HG03565 (cell line): ENCODE results near the gene TTC23L.

Source experiments
- ATAC-seq: cut with Tn5 transposase; IDR thresholded peaks from one replicate; pipeline ENCODE4 v1.9.1; 2021; ENCODE audit warnings: mild to moderate bottlenecking, moderate library complexity; ENCODE audit not compliant: unreplicated experiment

Gene TTC23L

DNA sequence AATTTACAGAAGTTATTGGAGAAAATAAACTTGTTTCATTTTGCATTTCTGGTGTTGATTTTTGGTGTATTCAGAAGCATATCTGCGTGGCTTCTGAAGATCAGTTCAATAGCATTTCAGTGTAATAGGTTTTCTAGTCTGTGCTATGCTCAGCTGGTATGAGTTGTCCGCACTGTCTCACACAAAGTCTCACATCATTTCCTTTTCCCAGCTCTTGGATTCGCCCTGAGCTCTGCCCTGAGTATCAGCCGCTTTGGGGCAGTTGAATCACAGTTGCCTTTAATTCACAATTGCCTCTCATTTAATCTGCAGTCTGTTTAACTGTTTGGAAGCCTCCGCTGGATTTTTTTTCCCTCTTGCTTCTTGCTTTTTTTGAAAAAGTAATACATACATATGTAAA lies 6.4 kb upstream of the TTC23L start:
- no peak for ATAC-seq

DNA sequence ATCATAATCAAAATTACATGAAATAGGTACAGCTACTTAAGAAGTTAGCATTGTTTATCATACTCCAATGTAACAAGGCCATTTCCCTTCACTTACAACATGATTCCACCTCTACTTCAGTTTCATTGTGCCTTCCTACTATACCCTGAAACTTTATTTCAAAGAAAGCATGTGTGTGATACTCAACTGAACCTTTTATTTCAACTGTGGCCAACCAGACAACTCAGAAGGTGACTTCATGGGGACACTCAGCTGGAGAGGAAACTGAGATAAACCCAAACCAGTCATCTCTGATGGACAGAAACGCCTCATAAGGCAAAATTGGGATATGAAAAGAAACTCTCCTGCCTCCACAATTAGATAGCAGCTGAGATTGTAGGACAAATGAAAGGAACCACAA lies 5.9 kb upstream of the TTC23L start:
- no peak for ATAC-seq

DNA sequence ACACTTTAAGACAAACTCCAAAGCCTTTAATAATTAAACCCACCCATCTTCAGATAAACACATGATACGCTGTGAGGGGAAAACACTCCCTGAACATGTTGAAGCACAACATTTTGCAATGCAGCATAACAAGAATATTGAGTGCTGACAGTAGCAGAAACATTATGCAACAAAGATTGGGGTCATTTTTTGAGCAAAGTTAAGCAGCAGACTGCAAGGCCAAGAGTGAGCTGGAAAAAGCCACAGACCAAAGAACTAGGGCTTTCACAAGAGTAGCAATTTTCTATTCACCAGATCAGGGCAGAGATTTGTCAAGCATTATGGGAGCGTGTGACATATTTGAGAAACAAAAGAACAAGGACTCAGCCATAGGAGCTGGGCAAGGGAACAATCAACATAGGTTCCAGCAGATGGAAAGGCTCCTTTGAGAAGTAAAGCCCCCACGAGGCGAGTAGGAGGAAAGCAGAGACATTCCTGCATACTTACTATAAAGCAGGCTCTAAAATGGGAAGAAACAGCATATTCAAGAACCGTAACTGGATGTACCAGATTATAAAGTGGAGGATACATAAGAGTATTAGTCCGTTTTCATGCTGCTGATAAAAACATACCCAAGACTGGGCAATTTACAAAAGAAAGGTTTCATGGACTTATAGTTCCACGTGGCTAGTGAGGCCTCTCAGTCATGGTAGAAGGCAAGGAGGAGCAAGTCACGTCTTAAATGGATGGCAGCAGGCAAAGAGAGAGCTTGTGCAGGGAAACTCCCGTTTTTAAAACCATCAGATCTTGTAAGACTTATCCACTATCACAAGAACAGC lies 4.8 kb upstream of the TTC23L start:
- ATAC-seq: no peak

DNA sequence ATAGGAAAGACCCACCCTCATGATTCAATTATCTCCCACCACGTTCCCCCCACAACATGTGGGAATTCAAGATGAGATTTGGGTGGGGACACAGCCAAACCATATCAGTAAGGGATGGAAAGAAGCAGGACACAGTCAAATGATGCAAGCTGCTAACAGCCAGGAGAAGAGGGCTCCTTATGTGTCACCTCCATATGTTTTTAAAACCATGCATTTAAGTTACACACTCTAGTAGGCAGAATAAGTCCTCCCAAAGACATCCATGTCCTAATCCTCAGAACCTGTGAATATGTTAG lies 4.2 kb upstream of the TTC23L start:
- no peak for ATAC-seq

DNA sequence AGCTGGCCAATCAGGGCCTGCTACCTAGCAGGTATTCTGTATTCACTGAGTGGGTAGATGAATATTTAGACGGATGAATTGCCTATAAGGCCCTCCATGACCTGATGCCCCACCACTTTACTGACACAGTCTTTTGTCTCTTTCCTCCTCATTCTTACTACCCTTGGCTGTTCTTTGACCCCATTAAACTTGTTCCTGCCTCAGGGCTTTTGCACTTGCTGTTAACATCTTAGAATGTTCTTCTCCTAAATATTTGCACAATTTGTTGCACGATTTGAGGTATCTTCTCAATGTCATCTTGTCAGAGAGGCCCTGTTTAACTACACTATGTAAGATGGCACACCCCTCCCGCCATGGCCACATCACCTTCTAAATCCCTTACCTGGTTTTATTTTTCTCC lies 3.3 kb upstream of the TTC23L start:
- ATAC-seq: no peak

DNA sequence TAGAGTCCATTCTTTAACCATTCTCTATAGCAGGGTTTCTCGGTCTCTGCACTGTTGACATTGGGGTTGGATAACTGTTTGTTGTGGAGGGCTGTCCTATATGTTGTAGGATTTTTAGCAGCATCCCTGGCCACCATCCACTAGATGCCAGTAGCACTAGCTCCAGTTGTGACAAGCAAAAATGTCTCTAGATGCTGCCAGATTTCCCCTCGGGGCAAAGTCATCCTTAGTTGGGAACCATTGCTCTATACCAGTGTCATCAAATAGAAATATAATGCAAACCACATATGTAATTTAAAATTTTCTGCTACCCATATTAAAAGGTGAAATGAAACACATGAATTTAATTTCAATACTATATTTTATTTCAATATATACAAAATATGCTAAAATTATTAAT lies 2.9 kb downstream of the TTC23L start:
- no peak for ATAC-seq

DNA sequence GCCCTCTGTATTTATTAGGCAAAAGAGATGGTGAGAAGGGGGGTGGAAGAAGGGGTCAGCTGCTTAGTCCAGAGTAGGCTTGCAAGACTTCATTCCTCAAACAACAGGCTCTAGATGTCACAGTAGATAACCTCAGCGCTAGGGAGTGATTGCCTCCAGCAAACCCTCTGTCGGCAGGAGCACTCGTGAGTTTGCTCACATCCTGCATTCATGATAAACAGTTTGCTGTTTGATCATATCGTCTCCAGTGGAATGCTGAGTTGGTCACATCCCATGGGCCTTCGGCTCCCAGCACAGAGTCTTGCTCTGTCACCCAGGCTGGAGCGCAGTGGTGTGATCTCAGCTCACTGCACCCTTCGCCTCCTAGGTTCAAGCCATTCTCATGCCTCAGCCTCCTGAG lies 3.6 kb downstream of the TTC23L start:
- no peak for ATAC-seq

DNA sequence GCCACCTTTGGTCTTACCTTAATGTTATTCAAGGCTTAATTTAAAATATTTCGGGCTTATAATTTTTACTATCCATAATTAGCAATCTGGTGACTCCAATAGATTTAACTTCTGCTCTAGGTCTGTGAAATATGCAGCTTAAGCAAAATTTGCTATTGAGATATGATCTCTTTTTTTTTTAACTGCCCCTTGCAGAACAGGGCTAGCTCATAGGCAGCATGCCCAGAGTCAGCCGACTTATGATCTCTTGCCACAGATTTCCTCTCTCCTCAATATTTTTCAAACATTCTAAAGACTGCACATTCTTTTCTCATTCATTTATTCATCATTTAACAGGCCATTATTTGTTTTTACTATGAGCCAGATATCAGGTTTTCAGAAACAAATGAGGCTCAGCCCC lies 4.5 kb downstream of the TTC23L start:
- ATAC-seq: no peak

DNA sequence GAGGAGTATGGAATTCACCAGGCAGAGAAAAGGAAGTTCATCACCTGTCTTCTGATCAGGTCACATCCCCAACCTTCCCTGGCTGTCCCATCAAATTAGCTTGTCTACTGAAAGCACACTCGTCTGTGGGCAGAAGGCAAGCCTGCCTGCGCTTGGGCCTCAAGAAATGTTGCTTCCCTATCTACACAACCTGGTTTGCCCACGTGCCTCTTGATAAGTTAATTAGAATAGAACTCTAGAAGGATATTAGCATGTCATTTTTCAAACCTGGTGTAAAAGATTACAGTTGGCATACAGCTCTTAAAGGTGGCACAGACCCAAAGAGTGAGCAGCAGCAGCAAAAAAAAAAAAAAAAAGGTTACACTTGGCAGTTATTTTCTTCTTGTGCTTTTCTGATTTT lies 5.1 kb downstream of the TTC23L start:
- ATAC-seq: no peak

DNA sequence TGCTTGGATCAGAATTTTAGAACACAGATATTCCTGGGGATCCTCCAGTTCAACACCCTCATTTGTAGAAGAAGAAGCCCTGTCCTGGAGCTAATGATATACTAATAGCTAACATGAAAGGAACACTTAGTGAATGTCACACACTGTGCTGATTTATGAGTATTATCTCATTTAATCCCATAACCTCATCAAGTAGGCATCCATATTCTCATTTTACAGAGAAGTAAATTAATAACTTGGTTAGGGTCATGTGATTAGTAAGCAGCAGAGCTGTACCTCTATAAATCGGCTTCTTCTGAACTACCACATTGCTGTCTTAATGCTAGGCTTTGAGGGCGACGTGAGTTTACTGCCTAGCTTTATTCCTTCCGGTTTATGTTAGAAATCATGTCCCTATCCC lies 6.0 kb downstream of the TTC23L start:
- no peak for ATAC-seq

DNA sequence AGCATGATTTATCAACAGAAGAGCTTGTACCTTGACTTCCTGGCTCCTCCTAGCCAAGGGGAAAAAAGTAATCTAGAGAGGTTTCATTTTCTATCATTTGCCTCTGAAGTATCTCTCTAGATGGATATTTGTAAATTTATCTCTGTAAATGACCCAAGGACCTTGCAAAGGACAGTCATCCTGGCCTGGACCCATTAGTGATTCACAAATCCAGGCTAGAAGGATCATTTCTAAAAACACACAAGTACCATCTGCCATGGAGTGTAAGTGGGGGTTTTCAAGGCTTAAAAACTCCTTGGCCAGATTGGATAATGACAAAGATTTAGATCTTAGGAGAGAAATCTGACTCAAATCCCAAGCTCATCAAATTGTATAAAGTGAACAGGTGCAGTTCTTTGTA lies 8.1 kb downstream of the TTC23L start:
- ATAC-seq: no peak

DNA sequence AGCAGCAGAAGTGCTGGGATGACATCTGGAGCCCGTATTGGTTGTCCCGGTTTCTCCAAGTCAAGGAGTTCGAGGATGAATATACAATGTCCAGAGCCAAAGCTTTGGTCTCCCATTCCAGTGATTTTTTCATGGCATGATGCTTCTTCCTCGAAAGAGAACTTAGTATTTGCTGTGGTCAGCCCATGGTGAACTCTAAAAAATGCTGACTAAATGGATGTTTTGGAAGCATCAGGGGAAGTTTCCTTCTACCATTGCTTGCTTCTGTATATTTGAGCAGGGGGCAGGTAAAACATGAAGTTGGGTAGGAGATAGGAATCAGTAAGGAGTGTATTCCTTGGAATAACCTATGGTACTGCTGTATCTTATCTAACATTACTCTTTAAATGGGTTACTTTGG lies 8.6 kb downstream of the TTC23L start:
- ATAC-seq: no peak

DNA sequence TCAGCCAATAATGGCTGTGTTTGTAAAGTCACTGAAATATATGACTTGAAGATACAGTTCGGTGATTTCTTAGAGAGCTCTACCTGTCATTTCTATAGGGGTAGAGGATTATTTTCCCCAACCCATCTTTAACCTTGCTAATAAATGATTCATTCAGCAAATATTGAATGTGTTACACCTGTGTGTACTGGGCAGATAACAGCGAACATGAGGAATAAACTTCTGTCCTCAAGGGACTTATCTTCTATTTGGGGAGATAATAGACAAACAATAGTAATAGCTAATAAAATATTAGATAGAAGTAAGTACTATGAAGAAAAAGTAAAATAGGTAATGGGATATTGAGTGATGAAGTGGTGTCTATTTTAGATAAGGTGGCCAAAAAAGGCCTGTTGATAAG lies 9.3 kb downstream of the TTC23L start:
- no peak for ATAC-seq

DNA sequence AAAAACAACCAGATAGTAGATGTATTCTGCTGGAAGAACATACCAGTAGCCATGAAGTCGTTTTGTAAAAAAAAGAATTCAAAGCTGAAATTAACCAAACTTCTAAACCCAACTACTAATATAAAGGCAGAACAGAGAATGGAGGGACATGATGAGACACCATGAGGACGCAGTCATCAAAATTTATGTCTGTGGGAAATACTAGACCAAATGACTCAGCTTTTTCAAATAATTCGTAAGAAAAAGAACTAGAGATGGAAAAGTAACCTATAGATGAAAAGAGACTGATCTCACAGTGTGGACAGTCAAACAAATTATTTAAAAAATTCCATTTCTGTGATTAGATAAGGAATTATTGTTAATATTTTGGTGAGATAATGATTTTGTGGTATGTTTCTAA lies 10.3 kb downstream of the TTC23L start:
- ATAC-seq: no peak

DNA sequence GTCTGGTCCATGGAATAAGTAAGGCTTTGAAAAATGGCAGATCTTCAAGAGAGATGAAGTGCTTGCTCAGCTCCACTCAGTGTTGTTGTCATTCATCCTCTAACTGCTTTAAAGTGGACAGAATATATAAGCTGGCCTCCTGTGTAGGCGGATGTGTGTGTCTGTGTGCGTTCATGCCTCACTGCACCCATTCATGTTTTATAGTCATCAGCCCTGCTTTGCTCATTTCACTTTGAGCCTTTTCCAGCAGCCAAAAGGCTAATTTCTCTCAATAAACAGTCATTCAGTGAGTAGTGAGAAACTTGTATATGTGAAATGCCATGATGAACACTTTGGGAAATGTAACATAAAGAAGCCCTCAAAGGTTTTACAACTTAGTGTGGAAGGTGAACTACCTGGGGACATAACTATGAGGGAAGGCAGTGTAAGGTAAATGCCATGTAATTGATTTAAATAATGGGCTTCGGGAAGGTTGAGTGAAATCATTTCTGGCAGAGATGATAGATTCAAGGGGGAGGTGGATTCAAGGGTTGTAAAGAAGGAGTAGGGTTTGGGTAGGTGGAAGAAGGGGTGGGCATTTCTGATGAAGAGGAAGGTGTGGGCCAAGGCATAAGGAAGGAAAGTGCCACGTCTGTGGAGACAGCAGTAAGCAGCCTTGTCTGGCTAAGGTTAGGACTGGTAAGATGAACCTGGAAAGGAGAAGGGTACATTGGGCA lies 15.7 kb downstream of the TTC23L start:
- ATAC-seq: peak; percentile 99

DNA sequence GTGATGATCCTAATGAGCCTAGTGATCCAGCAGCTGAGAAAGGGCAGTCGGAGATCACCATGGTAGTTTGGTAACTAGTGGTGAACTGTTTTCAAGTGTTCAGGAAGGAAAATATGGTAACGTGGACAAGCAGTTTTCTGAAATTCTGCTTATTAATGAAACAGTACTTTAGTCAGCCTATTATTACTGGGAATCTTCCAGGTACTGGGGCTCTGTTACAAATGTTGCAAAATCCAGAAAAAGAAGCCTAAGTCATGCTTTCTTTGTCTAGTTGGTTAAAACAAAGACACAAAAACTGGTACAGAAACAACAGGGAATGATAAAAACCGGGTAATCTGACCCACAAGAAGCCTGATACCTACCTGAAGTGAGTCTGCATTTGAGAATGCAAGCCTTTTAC lies 18.2 kb downstream of the TTC23L start:
- no peak for ATAC-seq

DNA sequence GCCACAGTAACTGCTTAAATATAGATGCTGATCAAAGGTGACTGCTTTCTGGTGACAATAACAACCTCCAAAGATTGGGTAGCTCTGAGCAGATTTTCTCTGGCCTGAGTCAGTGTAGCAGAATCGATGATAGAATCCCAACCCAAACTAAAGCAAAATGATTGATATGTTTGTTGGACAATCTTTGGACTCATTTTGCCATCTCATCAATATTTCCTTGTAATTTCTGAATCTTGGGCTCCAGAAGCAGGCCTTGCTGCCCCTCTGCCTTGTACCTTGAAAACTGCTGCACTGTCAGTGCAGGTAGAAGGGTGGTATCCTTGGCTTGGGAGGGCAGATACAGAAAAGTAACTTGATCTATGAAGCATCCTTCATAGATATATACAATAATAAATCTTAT lies 18.9 kb downstream of the TTC23L start:
- no peak for ATAC-seq

DNA sequence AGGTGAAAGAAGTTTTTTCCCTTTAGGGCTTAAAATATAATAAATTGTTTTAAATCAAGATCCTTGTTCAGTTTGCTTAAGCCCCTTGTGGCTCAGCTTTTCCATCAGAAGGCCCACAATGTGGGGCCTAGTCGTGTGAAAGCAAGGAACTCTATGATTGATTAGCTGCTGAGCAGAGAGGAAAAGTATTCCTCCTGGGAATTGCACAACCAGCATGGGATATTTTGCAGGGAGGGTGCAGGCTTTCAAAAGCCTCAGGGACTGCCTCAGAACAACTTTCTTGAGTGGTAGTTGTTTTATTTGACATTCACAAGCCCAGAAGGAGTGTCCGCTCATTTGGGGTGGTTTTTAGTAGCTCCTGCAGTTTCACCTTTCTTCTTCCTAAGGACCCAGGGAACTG lies 19.8 kb downstream of the TTC23L start:
- no peak for ATAC-seq

DNA sequence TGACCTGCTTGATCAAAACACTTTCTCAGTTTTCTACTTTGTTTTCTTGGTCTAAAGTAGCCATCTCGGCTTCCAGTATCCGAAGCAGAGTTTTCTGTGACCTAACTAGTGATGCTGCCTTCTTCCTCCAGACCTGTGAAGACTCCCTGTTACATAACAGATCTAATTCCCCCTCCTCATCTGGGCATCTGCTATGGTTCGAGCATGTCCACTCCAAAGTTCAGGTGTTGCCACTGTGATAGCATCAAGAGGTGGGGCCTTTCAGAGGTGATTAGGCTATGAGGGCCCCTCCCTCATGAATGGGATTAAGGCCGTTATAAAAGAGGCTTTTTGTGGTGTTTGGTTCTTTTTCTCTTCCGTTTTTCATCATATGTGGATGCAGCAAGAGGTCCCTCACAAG lies 20.3 kb downstream of the TTC23L start:
- no peak for ATAC-seq

DNA sequence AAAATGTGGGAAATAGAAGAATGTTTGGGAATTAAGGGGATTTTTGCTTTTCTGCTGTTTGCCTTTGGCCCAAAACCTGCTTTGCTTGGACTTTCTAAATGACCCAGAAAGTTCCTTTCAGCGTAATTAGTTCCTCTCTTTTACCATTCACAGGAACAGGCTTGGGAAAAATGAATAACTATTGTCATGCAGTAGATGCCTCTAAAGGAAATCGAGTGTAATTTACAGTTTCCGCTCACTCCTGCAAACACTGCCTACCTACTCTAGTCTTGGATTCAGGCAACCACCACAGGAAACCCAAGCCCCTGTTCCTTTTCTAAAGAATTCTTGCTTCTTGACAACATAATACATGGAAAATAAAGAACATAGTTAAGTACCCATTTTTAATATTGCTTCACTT lies 25.0 kb downstream of the TTC23L start:
- no peak for ATAC-seq

DNA sequence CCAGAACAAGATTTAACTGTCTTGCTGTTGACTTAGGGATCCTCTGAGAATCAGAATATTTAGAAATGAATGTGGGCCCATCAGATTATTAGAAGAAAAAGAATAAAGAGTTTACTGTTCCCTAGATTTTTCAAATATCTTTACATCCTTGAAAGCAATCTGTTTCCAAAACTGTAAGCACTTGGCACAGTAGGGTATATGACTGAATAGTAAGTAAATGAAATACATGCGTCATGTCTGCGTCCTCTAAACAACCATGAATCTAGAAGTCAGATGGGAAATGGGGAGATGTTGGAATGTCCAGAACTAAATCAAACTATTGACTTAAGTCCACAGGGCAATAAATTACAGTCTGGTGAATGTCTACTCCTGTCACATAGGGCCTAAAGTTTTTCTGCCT lies 26.1 kb downstream of the TTC23L start:
- ATAC-seq: no peak

DNA sequence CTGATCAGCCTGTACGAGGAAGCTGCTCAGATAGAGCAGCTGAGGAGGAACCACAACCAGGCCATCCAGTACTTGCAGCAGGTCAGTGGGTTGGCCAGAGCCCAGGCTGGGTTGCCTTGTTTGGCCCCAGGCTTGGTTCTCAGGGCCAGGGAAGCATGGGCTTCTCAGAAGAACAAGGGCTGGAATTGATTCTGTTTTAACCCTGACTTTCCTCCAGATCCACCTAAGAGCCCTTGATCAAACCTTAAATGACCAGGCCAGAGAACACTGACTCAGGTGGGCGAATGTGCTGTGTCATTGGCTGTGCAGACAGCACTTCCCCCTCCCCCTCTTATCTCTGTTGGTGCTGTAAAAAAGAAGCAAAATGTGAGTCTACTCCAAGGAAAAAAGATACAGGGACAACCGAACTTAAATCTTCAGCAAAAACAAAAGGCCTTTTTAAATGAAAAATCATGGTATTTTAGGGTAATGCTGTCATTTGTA lies 28.1 kb downstream of the TTC23L start:
- ATAC-seq: no peak

DNA sequence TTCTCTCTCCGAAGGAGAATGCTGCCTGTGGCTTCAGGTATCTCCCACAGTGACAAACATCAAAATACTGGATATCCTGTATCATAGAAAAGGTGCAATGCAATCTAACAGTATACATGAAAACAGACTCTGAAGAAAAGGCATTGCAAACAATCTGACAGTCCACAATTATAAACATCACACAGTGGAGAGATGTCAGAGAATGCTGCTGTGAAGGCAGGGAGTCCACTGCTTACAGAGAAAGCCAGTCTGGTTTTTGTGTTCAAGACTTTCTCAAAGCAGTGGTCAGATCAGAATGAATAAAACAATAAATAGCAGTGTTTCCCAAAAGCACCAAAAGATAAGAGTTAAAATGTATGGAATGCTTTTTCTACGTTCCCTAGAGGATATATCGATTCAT lies 28.7 kb downstream of the TTC23L start:
- ATAC-seq: no peak
